Keratinocyte (primary cell): ENCODE measurements around the gene TARM1. TPM values are rescaled to one million over a fixed set of nuclear protein-coding genes. Genes with fewer than 3 reads are reported as not detected.

Source experiments
- DNase-seq: peaks from one replicate; pipeline ENCODE4 v3.0.0-alpha.2; 2011; ENCODE audit warnings: low read depth, missing footprints, low spot score
- FAIRE-seq: peaks from 2 replicates; lab custom pipeline; 2011; peaks lifted over from hg19 to GRCh38; lab: Jason Lieb, UNC
- H2AFZ ChIP-seq: 2 replicates; pipeline ENCODE4 v1.6.0; 2012; ENCODE audit warnings: low read length, control low read depth, inconsistent platforms; ENCODE audit not compliant: control insufficient read depth
- H3K27ac ChIP-seq: 2 replicates; pipeline ENCODE4 v1.5.1; 2011; ENCODE audit warnings: low read length; ENCODE audit not compliant: control insufficient read depth, insufficient read depth
- H3K27me3 ChIP-seq: 3 replicates; pipeline ENCODE4 v1.6.0; 2011; ENCODE audit warnings: low read length; ENCODE audit not compliant: control insufficient read depth, insufficient read depth; ENCODE audit errors: extremely low read depth
- H3K36me3 ChIP-seq, 2 experiments: 2 replicates in 1 of 2; 3 replicates in 1 of 2; pipeline ENCODE4 v1.5.1; 2011; ENCODE audit warnings: low read length in 2 of 2, mild to moderate bottlenecking in 1 of 2; ENCODE audit not compliant: control insufficient read depth in 2 of 2, insufficient read depth in 2 of 2; ENCODE audit errors: extremely low read depth in 1 of 2
- H3K4me1 ChIP-seq: 3 replicates; pipeline ENCODE4 v1.5.1; 2011; ENCODE audit warnings: low read length; ENCODE audit not compliant: control insufficient read depth, insufficient read depth; ENCODE audit errors: extremely low read depth
- H3K4me2 ChIP-seq: 3 replicates; pipeline ENCODE4 v1.6.0; 2011; ENCODE audit warnings: low read depth, low read length; ENCODE audit not compliant: control insufficient read depth, insufficient read depth; ENCODE audit errors: extremely low read depth
- H3K4me3 ChIP-seq, 3 experiments: fragments of 200-600 bp in 1 of 3; sonication (generic) in 1 of 3; 2 replicates in 2 of 3; 3 replicates in 1 of 3; pipeline ENCODE4 v1.5.1; 2011 to 2016; ENCODE audit warnings: low read length in 3 of 3, mild to moderate bottlenecking in 3 of 3, control low read depth in 2 of 3, inconsistent platforms in 1 of 3, low read depth in 1 of 3, mixed read lengths in 1 of 3, mixed run types in 1 of 3, moderate library complexity in 1 of 3; ENCODE audit not compliant: control insufficient read depth in 2 of 3, insufficient read depth in 2 of 3; ENCODE audit errors: extremely low read depth in 1 of 3
- H3K79me2 ChIP-seq: 2 replicates; pipeline ENCODE4 v1.6.0; 2012; ENCODE audit warnings: low read length; ENCODE audit not compliant: control insufficient read depth, insufficient read depth
- H3K9ac ChIP-seq: 3 replicates; pipeline ENCODE4 v1.6.0; 2011; ENCODE audit warnings: low read length; ENCODE audit not compliant: control insufficient read depth, insufficient read depth; ENCODE audit errors: extremely low read depth
- H3K9me1 ChIP-seq: 3 replicates; pipeline ENCODE4 v1.6.0; 2011; ENCODE audit warnings: low read length; ENCODE audit not compliant: control insufficient read depth, insufficient read depth; ENCODE audit errors: extremely low read depth
- H3K9me3 ChIP-seq: 2 replicates; pipeline ENCODE4 v1.5.1; 2012; ENCODE audit warnings: low read depth, low read length; ENCODE audit not compliant: control insufficient read depth
- H4K20me1 ChIP-seq: 3 replicates; pipeline ENCODE4 v1.6.0; 2011; ENCODE audit warnings: low read length; ENCODE audit not compliant: control insufficient read depth, insufficient read depth; ENCODE audit errors: extremely low read depth
- CTCF ChIP-seq, 3 experiments: IDR thresholded peaks in 1 of 3; conservative IDR thresholded peaks in 1 of 3; optimal IDR thresholded peaks in 1 of 3; 2 replicates in 2 of 3; 3 replicates in 1 of 3; pipeline versions ENCODE3 to v1.5.1; 2011; ENCODE audit warnings: low read length in 3 of 3, mild to moderate bottlenecking in 3 of 3, moderate library complexity in 2 of 3, control low read depth in 1 of 3, inconsistent platforms in 1 of 3; ENCODE audit not compliant: insufficient read depth in 2 of 3; ENCODE audit errors: extremely low read depth in 1 of 3
- EZH2 ChIP-seq: IDR thresholded peaks from one replicate; pipeline ENCODE4 v1.6.1; 2012; ENCODE audit warnings: inconsistent platforms, mild to moderate bottlenecking, low read length, moderate library complexity
- dilution Hi-C: fragments of 300-500 bp; cut with MboI; formaldehyde crosslinking; loops from one replicate; pipeline ENCODE4 v1.7.0; 2020; ENCODE audit warnings: low sequenced_read_pairs; ENCODE audit not compliant: extremely low pct_ligation_motif_present
- polyA plus RNA-seq, 5 experiments: library from polyadenylated mRNA; depleted of rRNA in 3 of 5; stranded (reverse) in 3 of 5; stranded (forward) in 1 of 5; unstranded in 1 of 5; fragments of >200 nt; gene quantifications; 1 replicate in 1 of 5; 2 replicates in 3 of 5; 3 replicates in 1 of 5; pipeline versions ENCODE4 v1.2.1 to v1.2.3, GENCODE V29; 2011 to 2012; ENCODE audit warnings: missing spikeins in 2 of 5, low read depth in 1 of 5, low replicate concordance in 1 of 5

The TARM1 gene
- polyA plus RNA-seq, 1 donor (not counting 4 experiments of a cell fraction or from before 2014, with no cell fraction given) = not detected

GRCh38 chr19:54062643-54063042 lies 18.5 kb downstream of the TARM1 start:
- DNase-seq (no peak), FAIRE-seq (no peak)
- H4K20me1 ChIP-seq = no peaks in the 10 kb centered on the region
- H3K4me1 ChIP-seq = no peaks in the 10 kb centered on the region
- no peak overlapping the region for H2AFZ ChIP-seq
- H3K9ac ChIP-seq = no peak overlapping the region
- H3K79me2 ChIP-seq = no peaks in the 10 kb centered on the region
- H3K36me3 ChIP-seq = no peaks in the 10 kb centered on the region
- H3K27ac ChIP-seq = no peak overlapping the region
- H3K9me1 ChIP-seq = no peaks in the 10 kb centered on the region
- no peak overlapping the region for H3K4me3 ChIP-seq
- H3K4me2 ChIP-seq = no peak overlapping the region
- no peak for TF ChIP-seq CTCF (optimal IDR thresholded peaks at IDR 0.05 in 1 of 3, IDR thresholded peaks at IDR 0.05 in 1 of 3, conservative IDR thresholded peaks at IDR 0.05 in 1 of 3; ENCODE audit: extremely low read depth in 1 of 3, insufficient read depth in 2 of 3, low read length in 3 of 3)
- no peak for TF ChIP-seq EZH2
- dilution Hi-C loops = no loop called here
- H3K9me3 ChIP-seq = peaks cover 3% of the 10 kb centered on the region
- no peaks in the 10 kb centered on the region for H3K27me3 ChIP-seq

DNA sequence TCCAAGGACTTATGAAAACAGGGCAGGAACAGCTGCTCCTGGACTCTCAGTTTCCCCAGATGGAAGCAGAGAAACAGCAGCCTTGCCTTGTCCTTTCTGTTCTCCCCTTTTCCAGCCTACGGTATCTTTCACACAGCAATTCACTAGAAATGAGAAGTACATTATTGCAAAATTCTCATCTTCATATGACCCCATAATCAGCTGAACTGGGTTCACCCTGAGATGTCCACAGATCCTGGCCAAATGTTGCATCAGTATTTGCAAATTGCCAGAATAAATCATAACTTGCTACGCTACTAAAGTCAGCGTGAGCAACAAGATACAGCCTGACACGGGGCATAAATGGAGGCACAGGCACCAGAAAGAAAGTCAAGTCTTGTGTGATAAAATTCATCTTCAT lies 33.5 kb downstream of the TARM1 start:
- Histone ChIP-seq H3K4me1 (no peaks in the 10 kb centered on the region), H3K79me2 (no peaks in the 10 kb centered on the region), H3K27ac (no peak overlapping the region), H3K9me3 (no peaks in the 10 kb centered on the region), H2AFZ (no peak overlapping the region), H3K4me2 (no peak overlapping the region), H3K9ac (no peak overlapping the region), H3K27me3 (no peaks in the 10 kb centered on the region), H3K9me1 (no peaks in the 10 kb centered on the region), H4K20me1 (no peaks in the 10 kb centered on the region), H3K36me3 (no peaks in the 10 kb centered on the region), H3K4me3 (no peak overlapping the region)
- FAIRE-seq (no peak), DNase-seq (no peak)
- TF ChIP-seq EZH2 (no peak), CTCF (optimal IDR thresholded peaks at IDR 0.05 in 1 of 3, IDR thresholded peaks at IDR 0.05 in 1 of 3, conservative IDR thresholded peaks at IDR 0.05 in 1 of 3; ENCODE audit: extremely low read depth in 1 of 3, insufficient read depth in 2 of 3, low read length in 3 of 3) (no peak)
- dilution Hi-C loops = loop anchor here (25.0 kb wide), 1 partner anchor 110 kb away; no protein-coding TSS in a partner anchor
